Right atrium auricular region (tissue), 2 donors: ENCODE results near the gene SPIC. TPM values are rescaled to one million over a fixed set of nuclear protein-coding genes. Genes with fewer than 3 reads are reported as not detected.
"Not testable (repeated sequence)": the region's sequence is repeated elsewhere in the genome, so short reads cannot be mapped to it uniquely, and the experiment has no call there.

Experiments used
- DNase-seq: peaks from one replicate; pipeline ENCODE4 v3.0.0-alpha.2; 2019; ENCODE audit warnings: low spot score
- H3K27ac ChIP-seq, 2 donors: fragments of 200-600 bp; sonication (generic); 1 replicate in 1 of 2; 2 replicates in 1 of 2; pipeline ENCODE4 v1.5.1; 2016 to 2019
- H3K27me3 ChIP-seq, 2 donors: fragments of 200-600 bp; sonication (generic); one replicate each; pipeline versions ENCODE4 v1.5.1 to v1.6.0; 2017 to 2019
- H3K36me3 ChIP-seq: fragments of 200-600 bp; sonication (generic); one replicate; pipeline ENCODE4 v1.5.1; 2016
- H3K4me1 ChIP-seq, 2 donors: fragments of 200-600 bp; sonication (generic); one replicate each; pipeline versions ENCODE4 v1.5.1 to v1.6.0; 2017 to 2019
- H3K4me3 ChIP-seq, 2 donors: fragments of 200-600 bp; sonication (generic); 1 replicate in 1 of 2; 2 replicates in 1 of 2; pipeline ENCODE4 v1.5.1; 2017 to 2019; ENCODE audit warnings: mild to moderate bottlenecking in 1 of 2, moderate library complexity in 1 of 2
- H3K9me3 ChIP-seq, 2 donors: fragments of 200-600 bp; sonication (generic); one replicate each; pipeline ENCODE4 v1.5.1; 2019
- total RNA-seq, 2 donors: library from RNA; depleted of rRNA; stranded (reverse); fragments of >200 nt; gene quantifications; one replicate each; pipeline ENCODE4 v1.1.0, GENCODE V29; 2016
- TF ChIP-seq, protein P1 (sequence below), 2 donors: fragments of 200-600 bp; sonication (generic); IDR thresholded peaks; one replicate each; pipeline ENCODE4 v1.5.1; 2019; ENCODE audit warnings: antibody characterized with exemption in 2 of 2

Gene SPIC
- total RNA-seq, 2 donors from 2014 or later: not detected

DNA sequence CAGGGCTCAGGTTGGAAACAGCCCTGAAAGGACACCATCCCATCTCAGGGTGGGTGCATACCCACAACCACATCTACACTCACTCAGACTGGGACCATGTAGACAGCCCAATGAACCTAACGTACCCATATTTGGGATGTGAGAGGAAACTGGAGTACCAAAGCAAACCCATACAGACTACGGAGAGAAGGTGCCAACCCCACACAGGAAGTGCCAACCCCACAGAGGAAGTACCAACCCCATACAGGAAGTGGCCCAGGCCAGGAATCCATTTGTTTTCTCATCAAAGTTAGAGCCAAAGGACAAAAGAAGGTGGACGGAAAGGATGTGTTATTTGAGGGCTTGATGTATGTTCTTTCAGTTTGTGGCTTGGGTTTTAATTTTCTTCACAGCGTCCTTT is 19.5 kb upstream of the SPIC start:
- TF ChIP-seq, protein P1, sequence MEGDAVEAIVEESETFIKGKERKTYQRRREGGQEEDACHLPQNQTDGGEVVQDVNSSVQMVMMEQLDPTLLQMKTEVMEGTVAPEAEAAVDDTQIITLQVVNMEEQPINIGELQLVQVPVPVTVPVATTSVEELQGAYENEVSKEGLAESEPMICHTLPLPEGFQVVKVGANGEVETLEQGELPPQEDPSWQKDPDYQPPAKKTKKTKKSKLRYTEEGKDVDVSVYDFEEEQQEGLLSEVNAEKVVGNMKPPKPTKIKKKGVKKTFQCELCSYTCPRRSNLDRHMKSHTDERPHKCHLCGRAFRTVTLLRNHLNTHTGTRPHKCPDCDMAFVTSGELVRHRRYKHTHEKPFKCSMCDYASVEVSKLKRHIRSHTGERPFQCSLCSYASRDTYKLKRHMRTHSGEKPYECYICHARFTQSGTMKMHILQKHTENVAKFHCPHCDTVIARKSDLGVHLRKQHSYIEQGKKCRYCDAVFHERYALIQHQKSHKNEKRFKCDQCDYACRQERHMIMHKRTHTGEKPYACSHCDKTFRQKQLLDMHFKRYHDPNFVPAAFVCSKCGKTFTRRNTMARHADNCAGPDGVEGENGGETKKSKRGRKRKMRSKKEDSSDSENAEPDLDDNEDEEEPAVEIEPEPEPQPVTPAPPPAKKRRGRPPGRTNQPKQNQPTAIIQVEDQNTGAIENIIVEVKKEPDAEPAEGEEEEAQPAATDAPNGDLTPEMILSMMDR (IDR thresholded peaks at IDR 0.05): no peak
- Histone ChIP-seq H3K4me1 (no peaks in the 10 kb centered on the region), H3K4me3 (no peak overlapping the region), H3K9me3 (no peaks in the 10 kb centered on the region), H3K27ac (no peak overlapping the region), H3K27me3 (no peaks in the 10 kb centered on the region), H3K36me3 (no peaks in the 10 kb centered on the region)
- no peak for DNase-seq

DNA sequence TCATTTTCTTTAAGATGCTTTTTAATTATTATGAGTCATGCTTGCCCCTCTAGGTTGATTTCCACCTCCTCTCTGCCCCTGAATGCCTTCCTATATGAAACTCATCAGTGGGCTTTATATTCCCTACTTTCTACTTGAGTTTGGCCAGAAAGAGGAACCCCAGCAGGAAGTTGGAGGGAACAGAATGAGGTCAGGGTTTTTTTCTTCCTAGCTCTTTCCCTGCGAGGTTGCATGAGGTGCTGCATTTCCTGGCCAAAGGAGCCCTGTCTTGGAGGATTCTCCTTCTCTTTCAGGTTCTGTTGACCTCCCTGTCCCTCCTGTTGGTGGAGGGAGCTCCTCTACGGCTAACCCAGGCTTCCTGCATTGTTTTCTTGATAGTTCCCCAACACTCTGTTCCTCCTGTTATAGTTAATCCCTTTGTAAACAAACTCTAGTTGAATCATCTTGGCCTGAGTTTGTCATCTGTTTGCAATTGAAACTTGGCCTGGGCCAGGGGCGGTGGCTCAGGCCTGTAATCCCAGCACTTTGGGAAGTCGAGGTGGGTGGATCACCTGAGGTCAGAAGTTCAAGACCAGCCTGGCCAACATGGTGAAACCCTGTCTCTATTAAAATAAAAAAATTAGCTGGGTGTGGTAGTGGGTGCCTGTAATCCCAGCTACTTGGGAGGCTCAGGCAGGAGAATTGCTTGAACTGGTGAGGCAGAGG is 15.3 kb upstream of the SPIC start:
- H3K4me3 ChIP-seq: no peak overlapping the region
- TF ChIP-seq, protein P1 (IDR thresholded peaks at IDR 0.05): no peak
- no peaks in the 10 kb centered on the region for H3K36me3 ChIP-seq
- H3K9me3 ChIP-seq: no peaks in the 10 kb centered on the region
- no peaks in the 10 kb centered on the region for H3K27me3 ChIP-seq
- no peaks in the 10 kb centered on the region for H3K4me1 ChIP-seq
- no peak for DNase-seq
- no peak overlapping the region for H3K27ac ChIP-seq

GRCh38 chr12:101468948-101469347 is 6.2 kb upstream of the SPIC start:
- Histone ChIP-seq H3K27me3 (no peaks in the 10 kb centered on the region), H3K4me1 (no peaks in the 10 kb centered on the region), H3K27ac (no peak overlapping the region), H3K4me3 (no peak overlapping the region), H3K36me3 (no peaks in the 10 kb centered on the region), H3K9me3 (no peaks in the 10 kb centered on the region)
- DNase-seq: no peak
- TF ChIP-seq, protein P1 (IDR thresholded peaks at IDR 0.05): no peak

- Histone ChIP-seq H3K4me1 (no peaks in the 10 kb centered on the region), H3K27ac (no peak overlapping the region), H3K4me3 (no peak overlapping the region), H3K27me3 (no peaks in the 10 kb centered on the region), H3K9me3 (no peaks in the 10 kb centered on the region), H3K36me3 (no peaks in the 10 kb centered on the region)
- DNase-seq: no peak
- TF ChIP-seq, protein P1 (IDR thresholded peaks at IDR 0.05): no peak
Observed at GRCh38 chr12:101470939-101471338, 4.2 kb upstream of the SPIC start.

DNA sequence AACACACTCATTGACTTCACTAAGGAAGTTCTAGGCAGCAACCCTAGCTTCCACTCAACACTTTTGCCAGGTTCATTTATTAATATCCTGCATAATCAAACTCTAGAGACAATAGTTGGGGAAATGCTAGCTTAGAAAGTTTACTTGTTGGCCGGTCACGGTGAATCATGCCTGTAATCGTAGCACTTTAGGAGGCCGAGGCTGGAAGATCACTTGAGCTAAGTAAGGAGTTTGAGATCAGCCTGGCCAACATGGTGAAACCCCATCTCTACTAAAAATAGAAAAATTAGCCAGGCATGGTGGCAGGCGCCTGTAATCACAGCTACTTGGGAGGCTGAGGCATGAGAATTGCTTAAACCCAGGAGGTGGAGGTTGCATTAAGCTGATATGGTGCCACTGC is 3.3 kb upstream of the SPIC start:
- H3K4me1 ChIP-seq, H3K27me3 ChIP-seq, H3K36me3 ChIP-seq, H3K4me3 ChIP-seq, H3K27ac ChIP-seq, H3K9me3 ChIP-seq, DNase-seq: not testable (repeated sequence)

- TF ChIP-seq, protein P1 (IDR thresholded peaks at IDR 0.05): no peak
- Histone ChIP-seq H3K9me3 (no peaks in the 10 kb centered on the region), H3K36me3 (no peaks in the 10 kb centered on the region), H3K4me3 (no peak overlapping the region), H3K4me1 (no peaks in the 10 kb centered on the region), H3K27me3 (no peaks in the 10 kb centered on the region), H3K27ac (no peak overlapping the region)
- DNase-seq: no peak
Observed at GRCh38 chr12:101474248-101474647, 888 bp upstream of the SPIC start.
